ENCODE measurements around the gene SLC16A7.

Gene SLC16A7

DNA sequence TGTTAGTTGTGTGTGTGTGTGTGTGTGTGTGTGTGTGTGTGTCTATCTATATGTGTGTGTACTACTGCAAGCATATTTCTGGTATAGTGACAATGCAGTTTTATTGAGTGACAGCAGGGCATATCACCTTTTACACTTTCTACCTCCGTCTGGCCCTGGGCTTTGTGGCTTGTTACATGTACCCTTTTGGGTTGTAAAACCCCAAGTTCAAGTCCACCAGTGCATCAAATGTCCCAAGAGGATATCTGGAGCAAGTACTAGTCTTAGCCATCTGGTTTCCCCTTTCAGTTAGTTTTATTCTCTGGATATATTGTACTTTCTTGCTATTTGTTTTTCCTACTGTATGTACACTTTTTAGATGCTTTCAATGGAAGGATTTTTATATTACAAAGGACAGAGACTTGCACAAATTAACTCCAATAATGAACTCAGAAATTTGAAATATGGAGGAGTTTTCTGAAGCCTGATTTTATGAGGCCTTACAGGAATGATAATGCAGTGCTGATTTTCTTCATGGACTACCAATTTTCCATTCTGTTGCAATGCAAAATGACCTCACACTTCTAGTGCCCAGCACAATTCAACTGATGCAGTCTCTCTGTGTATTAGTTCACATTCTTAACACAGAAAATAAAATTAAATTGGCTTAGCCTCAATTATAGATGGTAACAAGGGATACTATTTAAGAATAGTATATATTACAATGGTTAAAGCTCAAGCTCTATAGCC is 29.1 kb downstream of the SLC16A7 start:
- TF ChIP-seq EZH2 (IDR thresholded peaks at IDR 0.05; ENCODE audit: borderline replicate concordance, low read depth, low read length, severe bottlenecking), result no peak
- TF ChIP-seq, protein P1, sequence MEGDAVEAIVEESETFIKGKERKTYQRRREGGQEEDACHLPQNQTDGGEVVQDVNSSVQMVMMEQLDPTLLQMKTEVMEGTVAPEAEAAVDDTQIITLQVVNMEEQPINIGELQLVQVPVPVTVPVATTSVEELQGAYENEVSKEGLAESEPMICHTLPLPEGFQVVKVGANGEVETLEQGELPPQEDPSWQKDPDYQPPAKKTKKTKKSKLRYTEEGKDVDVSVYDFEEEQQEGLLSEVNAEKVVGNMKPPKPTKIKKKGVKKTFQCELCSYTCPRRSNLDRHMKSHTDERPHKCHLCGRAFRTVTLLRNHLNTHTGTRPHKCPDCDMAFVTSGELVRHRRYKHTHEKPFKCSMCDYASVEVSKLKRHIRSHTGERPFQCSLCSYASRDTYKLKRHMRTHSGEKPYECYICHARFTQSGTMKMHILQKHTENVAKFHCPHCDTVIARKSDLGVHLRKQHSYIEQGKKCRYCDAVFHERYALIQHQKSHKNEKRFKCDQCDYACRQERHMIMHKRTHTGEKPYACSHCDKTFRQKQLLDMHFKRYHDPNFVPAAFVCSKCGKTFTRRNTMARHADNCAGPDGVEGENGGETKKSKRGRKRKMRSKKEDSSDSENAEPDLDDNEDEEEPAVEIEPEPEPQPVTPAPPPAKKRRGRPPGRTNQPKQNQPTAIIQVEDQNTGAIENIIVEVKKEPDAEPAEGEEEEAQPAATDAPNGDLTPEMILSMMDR (IDR thresholded peaks at IDR 0.05; ENCODE audit: borderline replicate concordance, extremely low read depth, low read length, poor library complexity, severe bottlenecking), result no peak

DNA sequence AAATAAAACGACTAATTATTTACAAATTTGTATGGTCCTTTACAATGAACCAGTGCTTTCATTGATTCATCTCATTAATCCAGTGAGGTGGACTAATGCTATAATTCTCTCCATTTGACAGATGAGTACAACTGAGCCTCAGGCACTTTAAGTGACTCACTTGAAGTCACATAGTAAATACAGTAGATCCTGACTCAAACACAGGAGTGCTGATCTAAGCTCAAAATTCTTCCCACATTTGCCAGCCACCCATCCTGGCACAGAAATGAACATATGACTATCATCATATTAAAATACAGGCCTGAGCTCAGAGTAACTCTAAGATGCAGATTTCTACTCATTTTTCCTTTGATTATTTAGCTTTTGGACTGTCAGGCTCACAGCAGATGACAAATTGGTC is 30.6 kb downstream of the SLC16A7 start:
- Histone ChIP-seq H3K36me3 (ENCODE audit: insufficient read depth, low read length) (no peaks in the 10 kb centered on the region), H3K4me3 (ENCODE audit: low read depth in 1 of 2, low read length in 2 of 2) (no peak overlapping the region), H3K9ac (ENCODE audit: low read depth, low read length) (no peak overlapping the region), H3K4me1 (ENCODE audit: insufficient read depth, low read length) (no peaks in the 10 kb centered on the region), H4K20me1 (ENCODE audit: insufficient read depth, low read length) (no peaks in the 10 kb centered on the region), H2AFZ (ENCODE audit: low read depth, low read length) (no peak overlapping the region), H3K79me2 (ENCODE audit: insufficient read depth, low read length) (peaks cover 33% of the 10 kb centered on the region), H3K9me3 (ENCODE audit: insufficient read depth, low read length, severe bottlenecking) (no peaks in the 10 kb centered on the region), H3K27ac (ENCODE audit: low read length) (no peak overlapping the region), H3K27me3 (ENCODE audit: insufficient read depth, low read length, poor library complexity) (no peaks in the 10 kb centered on the region), H3K4me2 (ENCODE audit: insufficient read depth, low read length) (no peak overlapping the region)
- no peak for ATAC-seq (ENCODE audit: insufficient read depth, low read depth)
- TF ChIP-seq, protein P1 (IDR thresholded peaks at IDR 0.05; ENCODE audit: borderline replicate concordance, extremely low read depth, low read length, poor library complexity, severe bottlenecking), result no peak
- TF ChIP-seq EZH2 (IDR thresholded peaks at IDR 0.05; ENCODE audit: borderline replicate concordance, low read depth, low read length, severe bottlenecking), result no peak
- no peak for DNase-seq

More for the DNA sequence above, 29.1 kb downstream of the SLC16A7 start:
- Histone ChIP-seq H3K4me1 (ENCODE audit: insufficient read depth, low read length) (no peaks in the 10 kb centered on the region), H3K36me3 (ENCODE audit: insufficient read depth, low read length) (no peaks in the 10 kb centered on the region), H3K9me3 (ENCODE audit: insufficient read depth, low read length, severe bottlenecking) (no peaks in the 10 kb centered on the region), H2AFZ (ENCODE audit: low read depth, low read length) (no peak overlapping the region), H3K4me2 (ENCODE audit: insufficient read depth, low read length) (no peak overlapping the region), H4K20me1 (ENCODE audit: insufficient read depth, low read length) (no peaks in the 10 kb centered on the region), H3K4me3 (ENCODE audit: low read depth in 1 of 2, low read length in 2 of 2) (no peak overlapping the region), H3K27me3 (ENCODE audit: insufficient read depth, low read length, poor library complexity) (no peaks in the 10 kb centered on the region), H3K79me2 (ENCODE audit: insufficient read depth, low read length) (peaks cover 35% of the 10 kb centered on the region), H3K9ac (ENCODE audit: low read depth, low read length) (no peak overlapping the region), H3K27ac (ENCODE audit: low read length) (no peak overlapping the region)
- no peak for ATAC-seq (ENCODE audit: insufficient read depth, low read depth)
- DNase-seq, result no peak

- no peaks in the 10 kb centered on the region; the same call in 1 of the 2 replicates for H4K20me1 ChIP-seq (ENCODE audit: insufficient read depth, low read length)
- ATAC-seq (ENCODE audit: insufficient read depth, low read depth) (no peak), DNase-seq (no peak)
- H3K4me1 ChIP-seq (ENCODE audit: insufficient read depth, low read length), result no peaks in the 10 kb centered on the region
- no peak overlapping the region for H3K4me3 ChIP-seq (ENCODE audit: low read depth in 1 of 2, low read length in 2 of 2)
- no peaks in the 10 kb centered on the region for H3K9me3 ChIP-seq (ENCODE audit: insufficient read depth, low read length, severe bottlenecking)
- H3K9ac ChIP-seq (ENCODE audit: low read depth, low read length), result no peak overlapping the region
- no peak overlapping the region for H3K27ac ChIP-seq (ENCODE audit: low read length)
- peaks cover 33% of the 10 kb centered on the region for H3K79me2 ChIP-seq (ENCODE audit: insufficient read depth, low read length)
- no peaks in the 10 kb centered on the region for H3K27me3 ChIP-seq (ENCODE audit: insufficient read depth, low read length, poor library complexity)
- H3K4me2 ChIP-seq (ENCODE audit: insufficient read depth, low read length), result no peak overlapping the region
- no peaks in the 10 kb centered on the region for H3K36me3 ChIP-seq (ENCODE audit: insufficient read depth, low read length)
- TF ChIP-seq, protein P1 (IDR thresholded peaks at IDR 0.05; ENCODE audit: borderline replicate concordance, extremely low read depth, low read length, poor library complexity, severe bottlenecking), result no peak
- TF ChIP-seq EZH2 (IDR thresholded peaks at IDR 0.05; ENCODE audit: borderline replicate concordance, low read depth, low read length, severe bottlenecking), result no peak
- no peak overlapping the region for H2AFZ ChIP-seq (ENCODE audit: low read depth, low read length)
Measured at GRCh38 chr12:59627582-59627981, 31.8 kb downstream of the SLC16A7 start.

Measured in DND-41 (cell line).